ENCODE data around the gene NPFFR1.

NPFFR1 gene

DNA sequence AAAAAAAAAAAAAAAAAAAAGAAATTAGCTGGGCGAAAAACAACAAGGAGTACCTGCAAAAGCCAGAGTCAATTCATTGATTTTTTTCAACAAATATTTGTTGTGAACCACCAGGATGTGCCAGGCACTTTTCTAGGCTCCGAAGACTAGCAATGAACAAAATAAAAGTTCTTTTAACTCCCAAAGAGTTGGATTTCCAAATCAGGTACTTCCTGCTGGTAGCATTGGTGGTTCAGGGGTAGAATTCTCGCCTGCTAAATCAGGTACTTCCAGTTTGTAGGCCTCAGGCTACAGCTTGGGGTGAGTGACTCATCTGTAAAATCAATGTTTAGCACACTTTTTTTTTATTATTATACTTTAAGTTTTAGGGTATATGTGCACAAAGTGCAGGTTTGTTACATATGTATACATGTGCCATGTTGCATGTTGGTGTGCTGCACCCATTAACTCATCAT lies 61.4 kb downstream of the NPFFR1 start:
- Histone ChIP-seq H3K79me2 (ENCODE audit: control insufficient read depth, insufficient read depth, low read length, poor library complexity) (no peaks in the 10 kb centered on the region), H2BK12ac (ENCODE audit: low read length) (no peak overlapping the region), H2AK5ac (ENCODE audit: low read length) (no peak overlapping the region), H3K27me3 (ENCODE audit: insufficient read depth, low read length) (no peaks in the 10 kb centered on the region), H3K9ac (ENCODE audit: low read length) (no peak overlapping the region), H3K27ac (ENCODE audit: low read depth, low read length) (peak overlapping the region; percentile 17), H4K12ac (ENCODE audit: low read depth, low read length) (no peak overlapping the region), H3K79me1 (ENCODE audit: low read length) (no peaks in the 10 kb centered on the region), H3K23ac (ENCODE audit: low read length) (no peak overlapping the region), H3K14ac (ENCODE audit: low read length) (no peak overlapping the region), H3K4ac (ENCODE audit: low read depth, low read length) (no peak overlapping the region), H4K8ac (ENCODE audit: low read depth, low read length) (no peak overlapping the region), H4K91ac (ENCODE audit: low read depth, low read length) (no peak overlapping the region), H3K4me3 (ENCODE audit: low read depth, low read length) (no peak overlapping the region), H3K18ac (ENCODE audit: low read length) (no peak overlapping the region), H3K36me3 (ENCODE audit: control insufficient read depth in 1 of 2, insufficient read depth in 2 of 2, low read length in 2 of 2) (peaks cover 2% of the 10 kb centered on the region in 2 experiments), H2BK5ac (ENCODE audit: low read depth, low read length, poor library complexity) (no peak overlapping the region), H3K4me2 (ENCODE audit: low read length) (no peak overlapping the region), H2BK120ac (ENCODE audit: insufficient read depth, low read length, poor library complexity) (no peak overlapping the region), H3K4me1 (ENCODE audit: control insufficient read depth in 1 of 2, insufficient read depth in 2 of 2, low read length in 2 of 2) (no peaks in the 10 kb centered on the region), H2AFZ (ENCODE audit: insufficient read depth, low read length, poor library complexity) (no peak overlapping the region), H3K9me3 (ENCODE audit: insufficient read depth, low read depth, low read length) (no peaks in the 10 kb centered on the region)
- DNase-seq, result peak; percentile 86 to 98
- WGBS (ENCODE audit: extremely low coverage, insufficient coverage, insufficient read length), result no CpG with 5 or more reads among the region's 3 CpGs

DNA sequence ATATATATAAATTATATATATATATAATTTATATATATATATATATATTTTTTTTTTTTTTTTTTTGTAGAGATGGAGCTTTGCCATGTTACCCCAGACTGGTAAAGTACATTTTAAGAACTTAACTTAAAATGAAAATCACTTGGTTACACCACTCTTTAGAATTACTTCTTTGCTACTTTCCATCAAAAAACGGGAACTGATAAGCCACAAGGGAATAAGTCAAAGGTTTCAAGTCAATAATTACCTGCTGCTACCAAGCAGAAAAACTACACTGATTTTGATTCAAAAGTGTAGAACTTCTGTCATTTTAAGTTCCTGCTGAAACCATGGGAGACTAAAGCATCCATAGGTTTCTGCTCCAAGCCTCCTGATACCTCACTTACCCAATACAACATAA lies 62.8 kb downstream of the NPFFR1 start:
- peaks cover 0 to 2% of the 10 kb centered on the region in 2 experiments for H3K36me3 ChIP-seq (ENCODE audit: control insufficient read depth in 1 of 2, insufficient read depth in 2 of 2, low read length in 2 of 2)
- H3K23ac ChIP-seq (ENCODE audit: low read length), result no peak overlapping the region
- H3K9ac ChIP-seq (ENCODE audit: low read length), result no peak overlapping the region
- no peak overlapping the region for H4K12ac ChIP-seq (ENCODE audit: low read depth, low read length)
- no peak overlapping the region for H2BK5ac ChIP-seq (ENCODE audit: low read depth, low read length, poor library complexity)
- H3K4me3 ChIP-seq (ENCODE audit: low read depth, low read length), result no peak overlapping the region
- no peak overlapping the region for H2AFZ ChIP-seq (ENCODE audit: insufficient read depth, low read length, poor library complexity)
- no peak for DNase-seq
- no peaks in the 10 kb centered on the region for H3K4me1 ChIP-seq (ENCODE audit: control insufficient read depth in 1 of 2, insufficient read depth in 2 of 2, low read length in 2 of 2)
- H3K79me2 ChIP-seq (ENCODE audit: control insufficient read depth, insufficient read depth, low read length, poor library complexity), result no peaks in the 10 kb centered on the region
- no peak overlapping the region for H4K91ac ChIP-seq (ENCODE audit: low read depth, low read length)
- no peak overlapping the region for H2AK5ac ChIP-seq (ENCODE audit: low read length)
- no peak overlapping the region for H2BK12ac ChIP-seq (ENCODE audit: low read length)
- H3K9me3 ChIP-seq (ENCODE audit: insufficient read depth, low read depth, low read length), result no peaks in the 10 kb centered on the region
- H3K79me1 ChIP-seq (ENCODE audit: low read length), result no peaks in the 10 kb centered on the region
- H3K18ac ChIP-seq (ENCODE audit: low read length), result no peak overlapping the region
- no CpG with 5 or more reads among the region's 1 CpG for WGBS (ENCODE audit: extremely low coverage, insufficient coverage, insufficient read length)
- no peak overlapping the region for H3K4me2 ChIP-seq (ENCODE audit: low read length)
- H3K14ac ChIP-seq (ENCODE audit: low read length), result no peak overlapping the region
- no peak overlapping the region for H3K4ac ChIP-seq (ENCODE audit: low read depth, low read length)
- H3K27me3 ChIP-seq (ENCODE audit: insufficient read depth, low read length), result no peaks in the 10 kb centered on the region
- no peak overlapping the region for H4K8ac ChIP-seq (ENCODE audit: low read depth, low read length)
- no peak overlapping the region for H3K27ac ChIP-seq (ENCODE audit: low read depth, low read length)
- no peak overlapping the region for H2BK120ac ChIP-seq (ENCODE audit: insufficient read depth, low read length, poor library complexity)

DNA sequence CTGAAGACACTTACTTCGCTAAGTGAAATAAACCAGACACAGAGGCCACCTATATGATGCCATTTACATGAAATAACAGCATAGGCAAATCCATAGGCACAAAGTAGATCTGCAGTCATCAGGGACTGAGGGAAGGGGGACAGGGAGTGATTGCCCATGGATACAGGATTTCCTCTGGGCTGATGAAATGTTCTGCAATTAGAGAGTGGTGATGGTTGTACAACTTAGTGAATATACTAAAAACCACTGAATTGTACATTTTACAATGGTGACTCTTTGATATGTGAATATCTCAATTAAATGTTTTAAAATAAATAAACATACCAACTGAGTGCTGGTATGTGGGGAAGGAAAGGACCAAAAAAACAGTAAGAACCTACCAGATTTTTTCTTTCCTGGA lies 70.9 kb downstream of the NPFFR1 start:
- no peak overlapping the region for H4K91ac ChIP-seq (ENCODE audit: low read depth, low read length)
- H2AK5ac ChIP-seq (ENCODE audit: low read length), result no peak overlapping the region
- no peaks in the 10 kb centered on the region for H3K4me1 ChIP-seq (ENCODE audit: control insufficient read depth in 1 of 2, insufficient read depth in 2 of 2, low read length in 2 of 2)
- H2BK12ac ChIP-seq (ENCODE audit: low read length), result no peak overlapping the region
- H4K12ac ChIP-seq (ENCODE audit: low read depth, low read length), result no peak overlapping the region
- H3K36me3 ChIP-seq (ENCODE audit: control insufficient read depth in 1 of 2, insufficient read depth in 2 of 2, low read length in 2 of 2), result peaks cover 5 to 12% of the 10 kb centered on the region in 2 experiments
- H3K79me1 ChIP-seq (ENCODE audit: low read length), result no peaks in the 10 kb centered on the region
- H3K27ac ChIP-seq (ENCODE audit: low read depth, low read length), result no peak overlapping the region
- H3K23ac ChIP-seq (ENCODE audit: low read length), result no peak overlapping the region
- H2BK5ac ChIP-seq (ENCODE audit: low read depth, low read length, poor library complexity), result no peak overlapping the region
- no peak overlapping the region for H3K9ac ChIP-seq (ENCODE audit: low read length)
- H3K4ac ChIP-seq (ENCODE audit: low read depth, low read length), result no peak overlapping the region
- no peak overlapping the region for H3K14ac ChIP-seq (ENCODE audit: low read length)
- H2BK120ac ChIP-seq (ENCODE audit: insufficient read depth, low read length, poor library complexity), result no peak overlapping the region
- H3K9me3 ChIP-seq (ENCODE audit: insufficient read depth, low read depth, low read length), result no peaks in the 10 kb centered on the region
- no peak for DNase-seq
- H3K18ac ChIP-seq (ENCODE audit: low read length), result no peak overlapping the region
- no peak overlapping the region for H4K8ac ChIP-seq (ENCODE audit: low read depth, low read length)
- no peaks in the 10 kb centered on the region for H3K79me2 ChIP-seq (ENCODE audit: control insufficient read depth, insufficient read depth, low read length, poor library complexity)
- WGBS (ENCODE audit: extremely low coverage, insufficient coverage, insufficient read length), result no CpG with 5 or more reads among the region's 1 CpG
- H3K27me3 ChIP-seq (ENCODE audit: insufficient read depth, low read length), result no peaks in the 10 kb centered on the region
- no peak overlapping the region for H2AFZ ChIP-seq (ENCODE audit: insufficient read depth, low read length, poor library complexity)
- H3K4me3 ChIP-seq (ENCODE audit: low read depth, low read length), result no peak overlapping the region
- no peak overlapping the region for H3K4me2 ChIP-seq (ENCODE audit: low read length)

DNA sequence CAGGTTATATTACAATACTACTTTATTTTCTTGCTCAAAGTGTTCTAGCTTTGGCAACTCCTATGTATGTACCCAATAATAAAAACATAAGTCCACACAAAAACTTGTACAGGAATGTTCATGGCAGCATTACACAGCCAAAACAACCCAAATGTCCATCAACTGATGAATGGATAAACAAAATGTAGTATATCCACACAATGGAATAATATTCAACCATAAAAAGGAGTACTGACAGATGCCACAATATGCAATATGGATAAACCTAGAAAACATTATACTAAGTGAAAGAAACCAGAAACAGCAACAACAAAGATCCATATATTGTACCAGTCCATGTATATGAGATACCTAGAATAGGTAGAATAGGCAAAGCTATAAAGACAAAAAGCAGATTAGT lies 71.5 kb downstream of the NPFFR1 start:
- H2BK12ac ChIP-seq (ENCODE audit: low read length), result no peak overlapping the region
- no peak overlapping the region for H3K4me3 ChIP-seq (ENCODE audit: low read depth, low read length)
- H4K8ac ChIP-seq (ENCODE audit: low read depth, low read length), result no peak overlapping the region
- H2BK5ac ChIP-seq (ENCODE audit: low read depth, low read length, poor library complexity), result no peak overlapping the region
- H2AFZ ChIP-seq (ENCODE audit: insufficient read depth, low read length, poor library complexity), result no peak overlapping the region
- no peak overlapping the region for H3K23ac ChIP-seq (ENCODE audit: low read length)
- H3K4ac ChIP-seq (ENCODE audit: low read depth, low read length), result no peak overlapping the region
- no peak overlapping the region for H2AK5ac ChIP-seq (ENCODE audit: low read length)
- no peaks in the 10 kb centered on the region for H3K79me1 ChIP-seq (ENCODE audit: low read length)
- H3K9ac ChIP-seq (ENCODE audit: low read length), result no peak overlapping the region
- no peak overlapping the region for H3K4me2 ChIP-seq (ENCODE audit: low read length)
- H3K36me3 ChIP-seq (ENCODE audit: control insufficient read depth in 1 of 2, insufficient read depth in 2 of 2, low read length in 2 of 2), result peaks cover 8 to 14% of the 10 kb centered on the region in 2 experiments
- H3K9me3 ChIP-seq (ENCODE audit: insufficient read depth, low read depth, low read length), result no peaks in the 10 kb centered on the region
- no peak overlapping the region for H3K18ac ChIP-seq (ENCODE audit: low read length)
- no peaks in the 10 kb centered on the region for H3K79me2 ChIP-seq (ENCODE audit: control insufficient read depth, insufficient read depth, low read length, poor library complexity)
- no peaks in the 10 kb centered on the region for H3K27me3 ChIP-seq (ENCODE audit: insufficient read depth, low read length)
- no peak for DNase-seq
- no peak overlapping the region for H2BK120ac ChIP-seq (ENCODE audit: insufficient read depth, low read length, poor library complexity)
- no peak overlapping the region for H4K91ac ChIP-seq (ENCODE audit: low read depth, low read length)
- H3K4me1 ChIP-seq (ENCODE audit: control insufficient read depth in 1 of 2, insufficient read depth in 2 of 2, low read length in 2 of 2), result no peaks in the 10 kb centered on the region
- H4K12ac ChIP-seq (ENCODE audit: low read depth, low read length), result no peak overlapping the region
- no peak overlapping the region for H3K14ac ChIP-seq (ENCODE audit: low read length)
- H3K27ac ChIP-seq (ENCODE audit: low read depth, low read length), result no peak overlapping the region
